Spleen (tissue), 7 donors: Measurements from ENCODE around the gene STK40.

Experiments
- CTCF ChIP-seq, 11 experiments: fragments of 200-600 bp in 7 of 11; fragments of 450-650 bp in 4 of 11; sonication (generic) in 4 of 11; IDR thresholded peaks in 8 of 11; conservative IDR thresholded peaks in 3 of 11; 1 replicate in 7 of 11; 2 replicates in 4 of 11; pipeline versions ENCODE4 v1.4.0 to v1.8.0; 2016 to 2021; ENCODE audit warnings: antibody characterized with exemption in 11 of 11, inconsistent platforms in 4 of 11, mild to moderate bottlenecking in 1 of 11
- POLR2A ChIP-seq, 3 donors: fragments of 450-650 bp; IDR thresholded peaks; one replicate each; pipeline ENCODE4 v1.5.1; 2017; ENCODE audit warnings: antibody characterized with exemption in 3 of 3, mild to moderate bottlenecking in 1 of 3
- POLR2AphosphoS5 ChIP-seq, 3 donors: sonication (generic); formaldehyde crosslinking; IDR thresholded peaks; one replicate each; pipeline ENCODE4 v1.5.1; 2017; ENCODE audit warnings: antibody characterized with exemption in 3 of 3
- donor health status: DM: no; HTN: no; CAD: no; lungs with moderate emphysema.
- donor health status: DM: no; HTN: no; CAD: no.
- donor health status: DM: no; HTN: no; CAD: no.

- TF ChIP-seq CTCF (IDR thresholded peaks at IDR 0.05 in 8 of 11, conservative IDR thresholded peaks at IDR 0.05 in 3 of 11) (no peak), POLR2AphosphoS5 (IDR thresholded peaks at IDR 0.05) (no peak), POLR2A (IDR thresholded peaks at IDR 0.05) (no peak)
These were observed 16.1 kb upstream of the STK40 start for GRCh38 chr1:36401602-36402503.
